GM18909 (cell line): ENCODE results near the gene OTUD3.
"Not testable (repeated sequence)": the region's sequence is repeated elsewhere in the genome, so short reads cannot be mapped to it uniquely, and the experiment has no call there.

ENCODE experiments used
- ATAC-seq: cut with Tn5 transposase; IDR thresholded peaks from one replicate; pipeline ENCODE4 v1.9.1; 2021; ENCODE audit warnings: mild to moderate bottlenecking; ENCODE audit not compliant: unreplicated experiment, poor library complexity

OTUD3 gene, protein sequence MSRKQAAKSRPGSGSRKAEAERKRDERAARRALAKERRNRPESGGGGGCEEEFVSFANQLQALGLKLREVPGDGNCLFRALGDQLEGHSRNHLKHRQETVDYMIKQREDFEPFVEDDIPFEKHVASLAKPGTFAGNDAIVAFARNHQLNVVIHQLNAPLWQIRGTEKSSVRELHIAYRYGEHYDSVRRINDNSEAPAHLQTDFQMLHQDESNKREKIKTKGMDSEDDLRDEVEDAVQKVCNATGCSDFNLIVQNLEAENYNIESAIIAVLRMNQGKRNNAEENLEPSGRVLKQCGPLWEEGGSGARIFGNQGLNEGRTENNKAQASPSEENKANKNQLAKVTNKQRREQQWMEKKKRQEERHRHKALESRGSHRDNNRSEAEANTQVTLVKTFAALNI

DNA sequence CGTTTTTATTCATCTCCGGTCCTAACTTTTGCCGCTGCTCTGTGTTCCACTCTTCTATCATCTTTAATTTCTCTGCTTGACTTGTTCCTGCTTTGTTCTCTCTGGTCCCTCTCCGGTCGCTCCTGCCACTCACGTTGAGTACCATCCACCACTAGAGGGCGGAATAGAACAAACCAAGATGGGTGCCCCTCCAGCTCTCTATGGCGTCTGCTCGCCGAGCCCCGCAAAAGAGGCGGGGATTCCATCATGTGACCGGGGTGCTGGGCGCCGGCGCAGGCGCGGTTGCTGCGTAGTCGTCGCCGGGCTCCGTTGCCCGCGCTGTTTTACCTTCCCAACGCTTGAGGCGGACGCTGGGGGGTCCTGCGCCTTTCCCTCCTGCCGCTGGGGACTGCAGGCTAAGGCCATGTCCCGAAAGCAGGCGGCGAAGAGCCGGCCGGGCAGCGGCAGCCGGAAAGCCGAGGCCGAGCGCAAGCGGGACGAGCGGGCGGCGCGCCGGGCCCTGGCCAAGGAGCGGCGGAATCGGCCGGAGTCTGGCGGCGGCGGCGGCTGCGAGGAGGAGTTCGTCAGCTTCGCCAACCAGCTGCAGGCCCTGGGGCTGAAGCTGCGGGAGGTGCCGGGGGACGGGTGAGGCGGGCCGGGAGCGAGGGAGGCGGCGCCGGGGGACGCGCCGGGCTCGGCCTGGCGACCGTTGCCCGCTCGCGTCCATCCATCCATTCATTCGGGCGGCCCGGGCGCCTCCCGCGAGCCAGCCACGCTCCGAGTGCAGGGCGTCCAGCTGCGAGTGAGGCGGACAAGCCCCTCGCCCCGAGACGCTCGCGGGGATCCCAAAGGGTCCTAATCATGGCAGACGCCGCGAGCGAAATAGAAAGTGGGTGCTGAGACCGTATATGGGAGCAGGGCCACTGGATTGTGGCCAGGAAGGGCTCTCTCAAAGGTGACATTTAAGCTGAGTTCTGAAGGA is at the start of gene OTUD3:
Gene OTUD3 (plus strand): TSS at position 285 of the 961 bp plus-strand sequence. CDS start 119 bp downstream, at position 404.
- ATAC-seq = peak; percentile 92

DNA sequence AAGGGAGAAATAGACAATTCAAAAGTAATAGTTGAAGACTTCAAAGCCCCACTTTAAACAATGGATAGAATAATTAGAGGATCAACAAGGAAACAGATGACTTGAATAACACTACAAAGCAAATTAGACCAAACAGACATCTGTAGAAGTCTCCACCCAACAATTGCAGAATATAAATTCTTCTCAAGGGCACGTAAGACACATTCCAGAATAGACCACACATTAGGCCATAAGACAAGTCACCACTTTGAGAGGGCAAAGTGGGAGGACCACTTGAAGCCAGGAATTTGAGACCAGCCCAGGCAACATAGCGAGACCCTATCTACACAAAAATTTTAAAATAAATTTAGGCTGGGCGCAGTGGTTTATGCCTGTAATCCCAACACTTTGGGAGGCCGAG is 46.6 kb upstream of the OTUD3 start:
- ATAC-seq = no peak

GRCh38 chr1:19837866-19838265 is 44.3 kb upstream of the OTUD3 start:
- ATAC-seq = no peak

DNA sequence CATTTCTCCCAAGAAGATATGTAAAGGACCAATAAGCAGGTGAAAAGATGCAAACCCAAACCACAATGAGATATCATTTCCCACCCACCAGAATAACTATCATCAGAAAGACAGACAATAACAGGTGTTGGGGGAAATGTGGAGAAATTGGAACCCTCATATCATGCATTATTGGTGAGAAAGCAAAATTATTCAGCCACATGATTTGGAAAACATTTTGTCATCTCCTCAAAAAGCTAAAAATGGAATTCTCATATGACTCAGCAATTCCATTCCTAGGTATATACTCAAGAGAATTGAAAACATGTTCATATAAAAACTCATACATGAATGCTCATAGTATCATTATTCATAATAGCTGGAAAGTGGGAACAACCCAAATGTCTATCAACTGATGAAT is 42.0 kb upstream of the OTUD3 start:
- no peak for ATAC-seq

DNA sequence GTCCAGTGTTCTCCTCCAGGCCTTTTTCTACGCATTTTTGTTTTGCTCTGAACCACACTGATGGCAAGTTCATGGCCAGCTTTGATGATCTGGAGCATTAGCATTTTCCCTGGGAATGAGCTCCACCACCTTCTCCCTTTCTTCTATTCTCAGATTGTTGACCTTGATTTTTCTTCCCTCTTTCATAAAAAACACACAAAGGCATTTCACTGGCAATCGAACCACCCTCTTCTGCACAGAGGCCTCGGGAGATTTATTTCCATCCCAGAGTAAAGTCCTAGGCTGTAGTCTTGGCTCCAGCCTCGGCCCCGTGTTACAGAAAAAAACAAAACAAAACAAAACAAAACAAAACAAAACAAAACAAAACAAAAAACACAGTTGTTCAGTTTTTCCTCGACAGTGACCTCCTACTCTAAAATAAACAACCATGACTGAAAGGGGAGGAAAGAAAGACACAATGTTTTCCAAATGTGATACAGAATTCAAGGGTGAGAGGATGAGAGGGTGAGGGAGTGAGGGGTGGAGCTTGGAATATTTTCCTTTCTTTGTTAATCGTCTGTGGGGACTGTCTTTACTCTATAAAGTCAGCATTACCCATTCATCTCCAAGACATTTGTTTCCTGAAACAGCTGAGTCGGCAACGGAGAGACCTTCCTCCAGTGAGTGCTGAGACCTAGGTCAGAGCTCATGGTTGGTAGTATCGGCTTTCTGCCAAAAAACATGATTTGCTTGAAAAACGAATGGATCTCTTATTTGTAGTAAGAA is 37.3 kb upstream of the OTUD3 start:
- no peak for ATAC-seq

DNA sequence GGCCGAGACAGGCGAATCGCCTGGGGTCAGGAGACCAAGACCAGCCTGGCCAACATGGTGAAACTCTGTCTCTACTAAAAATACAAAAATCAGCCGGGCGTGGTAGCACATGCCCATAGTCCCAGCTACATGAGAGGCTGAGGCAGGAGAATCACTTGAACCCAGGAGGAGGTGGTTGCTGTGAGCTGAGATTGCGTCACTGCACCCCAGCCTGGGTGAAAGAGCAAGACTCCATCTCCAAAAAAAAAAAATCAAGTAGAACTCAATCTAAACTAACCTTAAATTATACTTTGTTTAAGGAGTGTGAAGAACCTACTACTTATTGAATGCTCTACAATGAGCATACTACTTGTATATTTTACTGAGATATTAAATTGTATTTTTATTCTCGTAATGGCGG is 36.6 kb upstream of the OTUD3 start:
- no peak for ATAC-seq

GRCh38 chr1:19846338-19846737 is 35.9 kb upstream of the OTUD3 start:
- ATAC-seq = no peak

- not testable (repeated sequence) for ATAC-seq
These were observed 34.9 kb upstream of the OTUD3 start for GRCh38 chr1:19847334-19847733.

DNA sequence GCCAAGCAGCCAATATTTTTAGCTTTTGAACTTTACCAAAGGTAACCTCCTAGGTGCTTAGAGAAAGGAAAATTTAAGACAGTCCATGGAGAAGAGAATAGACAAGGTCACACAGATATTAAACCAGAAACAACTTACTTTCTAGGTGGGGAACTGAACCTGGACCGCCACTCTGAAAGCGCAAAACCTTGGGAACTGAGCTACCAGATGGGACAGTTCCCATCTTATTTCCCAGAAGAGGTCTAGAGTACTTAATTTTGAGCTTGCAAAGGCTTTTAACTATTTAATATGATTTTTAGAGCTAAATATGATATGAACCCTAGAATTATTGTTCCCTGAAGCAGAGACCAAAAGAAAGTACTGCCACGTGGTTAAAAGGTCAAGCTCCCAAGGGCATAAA is 32.9 kb upstream of the OTUD3 start:
- ATAC-seq = not testable (repeated sequence)

DNA sequence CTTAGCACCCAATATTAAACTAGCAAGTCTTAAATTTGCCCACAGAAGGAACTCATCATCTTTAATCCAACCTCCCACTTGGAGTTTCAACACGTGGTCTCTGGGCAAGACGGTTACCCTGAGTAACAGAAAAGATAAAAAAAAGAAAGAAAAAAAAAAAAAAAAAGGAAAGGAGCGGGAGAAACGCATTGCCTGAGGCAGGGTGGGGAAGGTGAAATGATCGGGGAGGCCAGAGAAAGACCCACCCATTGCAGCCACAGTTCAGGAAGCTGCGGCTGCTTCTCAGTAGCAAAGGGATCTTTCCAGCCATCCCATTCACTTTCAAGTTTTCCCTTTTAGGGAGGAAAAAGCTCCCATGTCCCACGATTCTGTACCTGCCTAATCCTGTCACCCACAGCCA is 32.0 kb upstream of the OTUD3 start:
- ATAC-seq = no peak

DNA sequence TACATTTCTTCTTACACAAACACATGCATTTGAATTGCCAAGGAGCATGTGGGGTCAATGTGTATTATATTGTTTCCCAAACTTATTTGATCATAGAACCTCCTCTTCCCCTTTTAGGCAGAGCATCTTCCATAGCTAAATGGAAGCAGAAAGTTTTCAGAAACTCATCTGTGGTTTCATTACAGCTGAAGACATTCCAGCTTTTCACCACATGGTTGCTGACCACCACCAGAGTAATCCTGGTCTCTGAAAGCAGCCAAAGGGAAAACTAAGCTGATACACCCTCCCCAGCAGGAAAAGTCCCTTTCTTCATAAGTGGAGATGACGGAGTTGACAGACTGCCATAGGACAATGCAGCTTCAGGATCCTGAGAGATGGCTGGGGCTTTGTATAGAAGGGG is 30.2 kb upstream of the OTUD3 start:
- ATAC-seq = no peak

- no peak for ATAC-seq
These were observed 27.3 kb upstream of the OTUD3 start for GRCh38 chr1:19854866-19855265.

- no peak for ATAC-seq
These were observed 23.3 kb upstream of the OTUD3 start for GRCh38 chr1:19858893-19859292.

DNA sequence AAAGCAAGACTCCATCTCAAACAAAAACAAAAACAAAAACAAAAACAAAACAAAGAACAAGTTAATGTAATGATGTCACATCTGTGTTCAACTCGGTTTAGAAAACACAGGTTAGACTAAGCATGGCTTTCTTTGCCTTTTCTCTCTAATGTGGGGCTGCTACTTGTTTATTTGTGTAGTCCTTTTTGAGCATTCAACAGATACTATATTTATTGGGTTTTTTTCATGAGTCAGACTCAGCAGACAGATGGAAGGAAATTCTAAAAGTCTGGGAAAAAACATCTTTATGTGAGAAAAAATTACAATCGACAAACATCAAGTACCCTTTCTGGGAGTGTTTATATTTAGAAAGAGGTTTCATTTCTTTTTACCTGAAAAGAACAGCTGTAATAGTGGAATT is 22.3 kb upstream of the OTUD3 start:
- ATAC-seq = no peak

GRCh38 chr1:19860418-19860817 is 21.8 kb upstream of the OTUD3 start:
- no peak for ATAC-seq

- ATAC-seq = no peak
These were observed 21.2 kb upstream of the OTUD3 start for GRCh38 chr1:19861034-19861433.

DNA sequence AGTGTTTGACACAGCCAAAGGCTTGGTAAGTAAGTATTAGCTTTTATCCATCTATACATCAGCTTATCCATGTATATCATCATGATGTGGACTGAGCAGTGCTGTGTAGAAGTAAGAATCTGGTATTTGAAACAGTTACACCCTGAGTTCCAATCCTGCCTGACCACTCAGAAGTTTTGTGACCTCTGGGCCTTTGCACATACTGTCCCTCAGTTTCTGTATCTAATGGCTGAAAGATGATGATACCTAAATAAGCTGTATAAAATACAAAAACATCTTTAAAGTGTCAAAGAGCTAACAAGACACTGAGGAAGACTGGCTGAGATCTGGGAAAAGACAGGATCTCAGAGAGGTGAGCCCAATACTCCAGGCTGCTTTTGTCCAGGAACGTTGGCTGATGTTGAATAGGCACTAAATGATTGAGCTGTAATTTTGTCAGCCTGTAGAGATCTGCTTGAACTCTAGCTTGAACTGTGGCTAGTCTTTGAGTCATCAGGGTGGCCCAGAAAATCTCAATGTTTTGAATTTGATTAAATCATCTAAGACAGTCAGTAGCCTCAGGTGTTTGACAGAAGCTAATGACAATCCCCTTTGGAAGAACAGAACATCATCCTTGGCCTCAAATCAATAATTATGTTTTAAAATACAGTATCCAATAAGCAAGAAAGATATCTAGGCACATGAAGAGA is 20.2 kb upstream of the OTUD3 start:
- no peak for ATAC-seq

DNA sequence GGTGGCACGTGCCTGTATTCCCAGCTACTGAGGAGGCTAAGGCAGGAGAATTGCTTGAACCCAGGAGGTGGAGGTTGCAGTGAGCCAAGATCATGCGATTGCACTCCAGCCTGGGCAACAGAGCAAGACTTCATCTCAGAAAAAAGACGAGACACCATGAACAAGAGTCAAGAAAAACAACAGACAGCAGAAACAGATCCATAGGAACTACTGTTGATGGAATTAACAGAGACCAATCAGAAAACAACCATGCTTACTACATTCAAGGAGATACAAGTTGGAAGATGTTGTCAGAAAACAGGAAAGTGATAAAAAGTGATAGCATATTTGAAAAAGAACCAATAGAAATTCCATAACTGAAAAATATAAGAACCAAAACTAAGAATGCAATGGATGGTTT is 19.3 kb upstream of the OTUD3 start:
- ATAC-seq = no peak

- no peak for ATAC-seq
These were observed 17.5 kb upstream of the OTUD3 start for GRCh38 chr1:19864570-19865160.

DNA sequence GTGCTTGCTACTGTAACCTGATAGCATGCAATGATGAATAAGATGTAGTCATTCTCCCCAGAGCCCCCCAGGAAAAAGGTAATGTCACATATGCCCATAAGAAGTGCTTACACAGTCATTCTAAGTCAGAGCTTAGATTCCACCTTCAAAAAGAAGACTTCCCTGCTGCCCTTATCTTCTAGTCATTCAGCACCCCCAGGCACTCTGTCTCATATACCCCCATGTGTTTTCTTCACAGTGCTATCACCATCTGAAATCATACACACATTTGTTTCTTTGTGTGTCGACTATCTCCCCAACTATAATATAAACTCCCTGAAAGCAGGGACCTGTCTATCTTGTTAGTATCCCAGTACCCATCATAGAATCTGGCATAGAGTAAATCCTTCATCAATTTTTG is 16.2 kb upstream of the OTUD3 start:
- ATAC-seq = no peak
